HG03039 (cell line): Measurements from ENCODE around the gene KLHL13.
"Not testable (repeated sequence)": the region's sequence is repeated elsewhere in the genome, so short reads cannot be mapped to it uniquely, and the experiment has no call there.

Experiments used
- ATAC-seq: cut with Tn5 transposase; IDR thresholded peaks from one replicate; pipeline ENCODE4 v1.9.1; 2021; ENCODE audit warnings: mild to moderate bottlenecking, moderate library complexity; ENCODE audit not compliant: unreplicated experiment

KLHL13 gene, protein sequence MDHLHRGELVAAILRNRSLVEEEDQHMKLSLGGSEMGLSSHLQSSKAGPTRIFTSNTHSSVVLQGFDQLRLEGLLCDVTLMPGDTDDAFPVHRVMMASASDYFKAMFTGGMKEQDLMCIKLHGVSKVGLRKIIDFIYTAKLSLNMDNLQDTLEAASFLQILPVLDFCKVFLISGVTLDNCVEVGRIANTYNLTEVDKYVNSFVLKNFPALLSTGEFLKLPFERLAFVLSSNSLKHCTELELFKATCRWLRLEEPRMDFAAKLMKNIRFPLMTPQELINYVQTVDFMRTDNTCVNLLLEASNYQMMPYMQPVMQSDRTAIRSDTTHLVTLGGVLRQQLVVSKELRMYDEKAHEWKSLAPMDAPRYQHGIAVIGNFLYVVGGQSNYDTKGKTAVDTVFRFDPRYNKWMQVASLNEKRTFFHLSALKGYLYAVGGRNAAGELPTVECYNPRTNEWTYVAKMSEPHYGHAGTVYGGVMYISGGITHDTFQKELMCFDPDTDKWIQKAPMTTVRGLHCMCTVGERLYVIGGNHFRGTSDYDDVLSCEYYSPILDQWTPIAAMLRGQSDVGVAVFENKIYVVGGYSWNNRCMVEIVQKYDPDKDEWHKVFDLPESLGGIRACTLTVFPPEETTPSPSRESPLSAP

GRCh38 chrX:118116713-118117550, at the start of gene KLHL13:
Gene KLHL13, minus strand, starts transcription at chrX:118116810. Its CDS starts 88,337 bp downstream, at chrX:118028473.
- no peak for ATAC-seq

DNA sequence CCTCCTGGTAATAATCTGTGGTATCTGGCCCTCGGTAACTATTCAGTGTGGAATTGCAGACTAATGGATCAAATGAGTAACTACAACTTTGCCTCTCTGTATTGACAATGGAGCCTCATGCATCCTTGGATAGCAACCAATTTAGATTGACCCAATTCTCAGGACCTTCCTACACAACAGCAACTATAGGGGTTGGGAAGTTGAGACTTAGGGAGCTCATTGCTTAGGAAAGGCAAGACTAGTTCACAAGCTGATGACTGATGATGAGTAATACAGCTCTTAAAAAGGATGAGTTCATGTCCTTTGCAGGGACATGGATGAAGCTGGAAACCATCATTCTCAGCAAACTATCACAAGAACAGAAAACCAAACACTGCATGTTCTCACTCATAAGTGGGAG, 47.5 kb upstream of the KLHL13 start:
- ATAC-seq = no peak

DNA sequence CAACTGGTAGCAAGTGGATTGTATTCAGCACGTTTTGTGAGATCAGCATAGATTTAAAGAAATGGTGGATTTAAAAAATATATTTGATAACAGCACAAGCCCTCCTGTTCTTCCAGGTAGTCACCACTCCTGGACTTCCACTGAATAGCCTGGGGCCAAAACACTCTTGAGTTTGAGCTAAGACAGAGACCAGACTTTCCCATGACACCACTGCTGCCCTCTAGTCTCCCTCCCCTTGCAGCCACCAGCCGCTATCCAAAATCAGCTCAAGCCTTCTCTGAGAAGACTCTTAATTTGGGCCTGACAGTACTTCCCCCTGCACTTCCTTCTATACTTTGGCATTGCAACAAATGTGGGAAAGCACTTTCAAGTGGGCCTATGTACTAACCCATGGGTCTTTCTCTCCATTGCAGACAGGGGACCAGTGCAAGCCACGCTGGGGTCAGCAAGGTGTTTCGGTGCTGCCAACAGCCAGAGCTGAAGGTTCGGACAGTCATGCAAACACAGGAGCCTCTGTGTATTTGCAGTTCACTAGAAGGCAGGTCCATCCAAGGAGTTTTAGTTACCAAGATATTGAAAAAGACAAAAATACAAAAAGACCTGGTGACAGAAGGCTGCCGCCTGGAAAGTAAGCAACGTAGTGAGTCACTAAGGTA, 40.5 kb upstream of the KLHL13 start:
- no peak for ATAC-seq

- ATAC-seq = no peak
These were observed 39.8 kb upstream of the KLHL13 start for GRCh38 chrX:118156254-118156952.

- ATAC-seq = no peak
These were observed 36.7 kb upstream of the KLHL13 start for GRCh38 chrX:118153270-118153669.

DNA sequence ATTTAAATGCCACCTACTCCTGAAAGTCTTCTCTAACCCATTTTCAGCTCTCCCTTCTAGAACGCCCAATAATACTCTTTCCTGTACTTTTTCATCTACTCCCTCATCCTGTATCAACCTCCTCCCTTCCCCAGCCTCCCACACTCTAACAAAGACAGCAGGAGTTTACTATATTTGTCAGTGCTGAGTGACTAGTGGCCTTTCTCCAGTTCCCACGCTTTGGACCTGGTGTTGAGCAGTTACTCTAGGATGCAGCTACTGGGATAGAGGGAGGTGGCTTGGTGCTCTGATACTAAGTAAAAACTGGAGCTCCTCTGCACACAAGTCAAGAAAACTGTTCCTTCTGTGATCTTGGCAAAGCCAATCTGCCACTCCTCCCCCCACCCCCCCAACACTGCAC, 36.1 kb upstream of the KLHL13 start:
- no peak for ATAC-seq

GRCh38 chrX:118148737-118149136, 32.1 kb upstream of the KLHL13 start:
- ATAC-seq = no peak

DNA sequence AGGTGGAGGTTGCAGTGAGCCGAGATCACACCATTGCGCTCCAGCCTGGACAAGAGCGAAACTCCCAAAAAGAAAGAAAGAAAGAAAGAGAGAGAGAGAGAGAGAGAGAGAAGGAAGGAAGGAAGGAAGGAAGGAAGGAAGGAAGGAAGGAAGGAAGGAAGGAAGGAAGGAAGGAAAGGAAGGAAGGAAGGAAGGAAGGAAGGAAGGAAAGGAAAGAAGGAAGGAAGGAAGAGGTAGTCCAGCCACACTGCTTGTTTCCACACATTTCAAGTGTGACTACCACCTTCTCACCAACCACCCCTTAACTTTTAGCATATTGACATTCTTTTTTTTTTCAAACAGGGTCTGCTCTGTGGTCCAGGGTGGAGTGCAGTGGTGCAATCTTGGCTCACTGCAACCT, 31.2 kb upstream of the KLHL13 start:
- not testable (repeated sequence) for ATAC-seq

- ATAC-seq = no peak
These were observed 27.0 kb upstream of the KLHL13 start for GRCh38 chrX:118143578-118143977.

- no peak for ATAC-seq
These were observed 14.7 kb upstream of the KLHL13 start for GRCh38 chrX:118131336-118131735.

GRCh38 chrX:118129681-118130080, 13.1 kb upstream of the KLHL13 start:
- no peak for ATAC-seq

GRCh38 chrX:118128724-118129123, 12.1 kb upstream of the KLHL13 start:
- ATAC-seq = no peak

GRCh38 chrX:118126286-118126685, 9.7 kb upstream of the KLHL13 start:
- no peak for ATAC-seq

DNA sequence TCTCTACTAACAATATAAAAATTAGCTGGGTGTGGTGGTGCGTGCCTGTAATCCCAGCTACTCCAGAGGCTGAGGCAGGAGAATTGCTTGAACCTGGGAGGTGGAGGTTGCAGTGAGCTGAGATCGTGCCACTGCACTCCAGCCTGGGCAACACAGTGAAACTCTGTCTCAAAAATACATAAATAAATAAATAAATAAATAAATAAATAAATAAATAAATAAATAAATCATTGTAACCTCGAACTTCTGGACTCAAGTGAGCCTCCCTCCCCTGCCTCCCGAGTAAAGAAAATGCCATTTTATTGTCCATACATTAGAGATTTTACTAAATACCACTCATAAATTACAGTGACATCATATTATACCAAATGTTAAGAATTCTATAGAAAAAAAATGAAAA, 7.6 kb upstream of the KLHL13 start:
- ATAC-seq = not testable (repeated sequence)

- ATAC-seq = no peak
These were observed 1.1 kb upstream of the KLHL13 start for GRCh38 chrX:118117741-118118140.

GRCh38 chrX:118115953-118116712, 477 bp downstream of the KLHL13 start:
- no peak for ATAC-seq

GRCh38 chrX:118114971-118115370, 1.6 kb downstream of the KLHL13 start:
- ATAC-seq = no peak

DNA sequence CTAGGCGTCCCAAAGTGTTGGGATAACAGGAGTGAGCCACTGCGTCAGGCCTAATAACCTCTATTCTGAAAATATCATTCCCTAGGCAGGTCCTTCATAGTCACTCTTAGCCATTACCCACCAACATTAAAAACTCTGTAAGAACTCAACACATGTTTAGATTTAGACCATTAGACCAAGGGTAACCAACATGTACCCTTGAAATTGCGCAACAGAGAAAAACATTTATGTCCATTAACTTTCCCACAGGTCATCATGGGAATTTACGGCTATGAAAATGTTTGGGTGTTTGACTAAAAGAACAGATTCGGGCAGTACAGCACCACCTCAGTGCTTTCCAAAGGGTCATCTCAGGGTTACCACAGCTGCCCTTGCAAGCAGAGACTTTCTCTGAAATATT, 7.5 kb downstream of the KLHL13 start:
- no peak for ATAC-seq

- no peak for ATAC-seq
These were observed 8.3 kb downstream of the KLHL13 start for GRCh38 chrX:118108304-118108703.

GRCh38 chrX:118100091-118100490, 16.5 kb downstream of the KLHL13 start:
- ATAC-seq = no peak
